ENCODE measurements around the gene CDH2.
A peak's percentile ranks its signal among the peaks of the same experiment; 100 is the strongest.

CDH2 gene

DNA sequence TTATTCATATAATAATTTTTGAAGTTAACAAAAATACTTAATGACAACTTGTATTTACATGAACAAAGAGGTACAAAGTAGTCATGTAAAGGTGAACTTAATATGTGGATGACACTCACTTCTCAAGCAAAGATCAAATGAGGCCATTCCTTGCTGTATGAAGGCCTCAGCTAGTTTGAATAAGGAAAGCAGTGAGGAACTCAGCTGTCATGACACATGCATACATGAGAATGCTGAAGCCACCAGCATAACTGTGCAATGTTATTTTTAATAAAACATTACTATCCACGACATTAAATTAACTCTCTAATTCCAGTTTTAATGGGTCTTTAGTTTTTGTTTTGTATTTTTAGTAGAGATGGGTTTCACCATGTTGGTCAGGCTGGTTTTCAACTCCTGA lies 102.9 kb downstream of the CDH2 start:
- TF ChIP-seq GATA2 (IDR thresholded peaks at IDR 0.05; ENCODE audit: low read depth, low read length) (no peak), GATA3 (IDR thresholded peaks at IDR 0.05; ENCODE audit: low read depth, low read length) (0 out of 2 replicates have a peak, but pooled peaks have one; percentile 5)

DNA sequence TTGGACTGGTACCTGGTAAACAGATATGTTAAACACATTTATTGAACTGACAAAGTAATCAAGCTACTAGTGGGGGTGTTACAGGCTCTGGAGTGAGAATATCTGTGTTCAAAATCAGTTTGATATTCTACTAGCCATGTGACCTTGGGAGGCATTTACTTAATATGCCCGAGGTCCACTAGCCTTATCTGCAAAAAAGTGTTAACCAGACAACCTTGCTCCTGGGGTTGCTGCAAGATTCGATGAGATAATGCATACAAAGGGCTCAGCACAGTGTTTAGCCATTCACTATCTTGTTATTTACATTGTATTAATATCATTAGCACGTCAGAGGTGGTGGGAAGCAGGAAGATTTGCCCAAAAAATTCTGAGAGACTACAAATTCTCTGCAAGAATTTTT lies 103.3 kb downstream of the CDH2 start:
- peak; percentile 92 for TF ChIP-seq GATA2 (IDR thresholded peaks at IDR 0.05; ENCODE audit: low read depth, low read length)
- peak; percentile 90 for TF ChIP-seq GATA3 (IDR thresholded peaks at IDR 0.05; ENCODE audit: low read depth, low read length)

DNA sequence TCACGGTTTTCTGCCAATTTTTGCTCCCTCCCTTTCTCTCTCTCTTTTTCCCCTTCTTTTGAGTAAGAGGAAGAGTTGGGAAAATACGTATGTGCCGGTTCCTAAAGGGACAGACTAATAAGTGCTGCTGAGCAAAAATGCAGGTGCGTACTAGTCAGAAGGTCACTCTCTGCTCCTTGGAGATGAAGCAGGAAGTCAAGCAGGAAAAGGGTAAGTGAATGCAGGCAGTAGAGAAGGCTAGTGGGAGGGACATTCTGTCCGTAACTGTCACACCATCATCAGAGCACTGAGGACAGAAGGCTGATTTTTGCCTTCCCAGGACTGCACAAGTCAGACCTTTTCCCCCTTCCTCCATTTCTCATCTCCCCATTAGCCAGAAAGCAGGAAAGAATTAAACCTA lies 105.7 kb downstream of the CDH2 start:
- TF ChIP-seq GATA3 (IDR thresholded peaks at IDR 0.05; ENCODE audit: low read depth, low read length), result no peak
- no peak for TF ChIP-seq GATA2 (IDR thresholded peaks at IDR 0.05; ENCODE audit: low read depth, low read length)

DNA sequence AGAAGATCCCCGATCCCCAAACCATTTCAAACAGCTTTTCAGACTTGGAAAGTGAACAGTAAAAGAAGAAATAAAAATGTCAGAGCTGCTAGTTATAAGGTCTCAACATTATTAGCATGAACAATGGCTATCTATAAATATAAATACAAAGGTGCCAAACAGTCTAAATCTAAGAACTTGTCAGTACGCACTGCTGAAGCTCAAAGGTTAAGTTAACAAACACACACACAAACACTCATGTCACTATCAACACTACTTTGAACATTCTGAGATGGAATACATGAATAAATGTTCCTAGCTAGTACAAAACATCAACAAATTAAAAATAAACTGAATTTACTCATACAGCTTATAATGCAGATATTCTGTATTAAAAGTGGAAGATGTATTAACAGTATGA lies 108.7 kb downstream of the CDH2 start:
- TF ChIP-seq GATA2 (IDR thresholded peaks at IDR 0.05; ENCODE audit: low read depth, low read length), result no peak
- TF ChIP-seq GATA3 (IDR thresholded peaks at IDR 0.05; ENCODE audit: low read depth, low read length), result no peak

GRCh38 chr18:28067346-28067745 lies 109.6 kb downstream of the CDH2 start:
- TF ChIP-seq GATA2 (IDR thresholded peaks at IDR 0.05; ENCODE audit: low read depth, low read length), result no peak
- TF ChIP-seq GATA3 (IDR thresholded peaks at IDR 0.05; ENCODE audit: low read depth, low read length), result no peak

GRCh38 chr18:28065793-28066186 lies 111.1 kb downstream of the CDH2 start:
- no peak for TF ChIP-seq GATA2 (IDR thresholded peaks at IDR 0.05; ENCODE audit: low read depth, low read length)
- TF ChIP-seq GATA3 (IDR thresholded peaks at IDR 0.05; ENCODE audit: low read depth, low read length), result no peak

DNA sequence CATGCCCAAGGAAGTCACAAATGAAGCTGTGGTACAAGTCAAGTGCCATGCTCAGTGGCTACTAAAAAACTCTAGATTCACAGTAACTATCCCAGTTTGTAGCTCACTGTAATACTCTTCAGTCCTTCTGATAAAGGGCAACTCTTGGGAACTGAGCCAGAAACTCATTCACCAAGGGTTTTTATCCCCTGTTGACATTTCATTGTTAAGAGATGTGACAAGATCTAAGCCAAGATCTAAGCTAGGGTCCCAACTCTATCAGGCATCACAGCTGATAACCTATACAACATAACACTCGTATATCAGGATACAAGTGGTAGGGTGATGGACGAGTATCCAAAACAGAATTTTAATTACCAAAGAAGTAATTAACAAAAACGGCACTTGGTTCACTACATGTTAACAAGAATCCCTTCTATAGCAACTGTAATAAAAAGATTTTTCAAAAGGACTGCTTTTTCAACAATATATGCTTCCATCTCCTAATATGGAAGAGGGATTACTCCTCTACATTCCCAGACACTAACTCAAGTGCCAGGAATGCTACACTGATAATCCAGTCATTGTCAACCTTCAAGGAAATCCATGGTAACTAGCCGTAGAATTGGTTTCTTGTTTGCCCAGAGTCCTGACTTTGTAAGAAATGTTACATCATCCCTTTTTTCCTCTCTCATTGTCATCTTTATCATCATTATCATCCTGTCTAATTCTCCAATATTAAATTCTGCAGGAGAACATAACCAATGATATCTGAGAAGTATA lies 111.7 kb downstream of the CDH2 start:
- no peak for TF ChIP-seq GATA2 (IDR thresholded peaks at IDR 0.05; ENCODE audit: low read depth, low read length)
- no peak for TF ChIP-seq GATA3 (IDR thresholded peaks at IDR 0.05; ENCODE audit: low read depth, low read length)

- TF ChIP-seq GATA2 (IDR thresholded peaks at IDR 0.05; ENCODE audit: low read depth, low read length), result no peak
- TF ChIP-seq GATA3 (IDR thresholded peaks at IDR 0.05; ENCODE audit: low read depth, low read length), result no peak
Observed at GRCh38 chr18:28063926-28064325, 113.0 kb downstream of the CDH2 start.

GRCh38 chr18:28063271-28063761 lies 113.6 kb downstream of the CDH2 start:
- TF ChIP-seq GATA3 (IDR thresholded peaks at IDR 0.05; ENCODE audit: low read depth, low read length) (no peak), GATA2 (IDR thresholded peaks at IDR 0.05; ENCODE audit: low read depth, low read length) (no peak)

DNA sequence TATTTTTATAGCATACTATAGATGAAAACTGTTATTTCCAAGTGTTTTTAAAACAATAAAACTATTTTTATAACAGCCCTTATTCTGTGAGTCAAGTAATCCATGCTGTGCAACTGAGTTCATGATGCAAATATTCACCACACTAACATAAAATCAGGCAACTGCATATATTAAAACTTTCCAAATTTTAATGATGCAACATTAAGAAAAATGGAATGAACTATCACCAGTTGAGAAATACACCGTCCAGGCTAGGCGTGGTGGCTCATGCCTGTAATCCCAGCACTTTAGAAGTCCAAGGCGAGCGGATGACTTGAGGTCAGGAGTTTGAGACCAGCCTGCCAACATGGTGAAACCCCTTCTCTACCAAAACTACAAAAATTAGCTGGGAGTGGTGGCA lies 114.5 kb downstream of the CDH2 start:
- no peak for TF ChIP-seq GATA2 (IDR thresholded peaks at IDR 0.05; ENCODE audit: low read depth, low read length)
- no peak for TF ChIP-seq GATA3 (IDR thresholded peaks at IDR 0.05; ENCODE audit: low read depth, low read length)

- TF ChIP-seq GATA2 (IDR thresholded peaks at IDR 0.05; ENCODE audit: low read depth, low read length) (no peak), GATA3 (IDR thresholded peaks at IDR 0.05; ENCODE audit: low read depth, low read length) (no peak)
Observed at GRCh38 chr18:28059861-28060260, 117.1 kb downstream of the CDH2 start.

GRCh38 chr18:28050545-28050944 lies 126.4 kb downstream of the CDH2 start:
- TF ChIP-seq GATA2 (IDR thresholded peaks at IDR 0.05; ENCODE audit: low read depth, low read length) (no peak), GATA3 (IDR thresholded peaks at IDR 0.05; ENCODE audit: low read depth, low read length) (no peak)

DNA sequence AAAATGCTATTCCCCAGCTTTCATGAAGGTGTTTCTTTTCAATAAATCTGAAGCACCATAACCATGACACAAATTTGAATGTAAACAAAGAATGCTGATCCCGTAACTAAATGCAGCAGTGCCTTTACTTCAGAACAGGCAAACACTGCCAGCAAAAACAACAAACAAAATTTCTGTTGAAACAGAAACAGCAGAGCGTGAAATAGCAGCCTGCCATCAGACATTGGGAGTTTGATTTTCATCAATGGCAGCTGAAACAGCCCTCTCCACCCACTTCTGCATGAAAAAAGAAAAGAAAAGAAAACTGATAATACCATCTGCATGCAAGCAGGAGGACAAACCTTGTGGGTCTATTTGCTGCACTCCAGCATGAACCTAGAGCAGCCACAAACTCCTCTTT lies 128.3 kb downstream of the CDH2 start:
- TF ChIP-seq GATA2 (IDR thresholded peaks at IDR 0.05; ENCODE audit: low read depth, low read length) (no peak), GATA3 (IDR thresholded peaks at IDR 0.05; ENCODE audit: low read depth, low read length) (no peak)

- TF ChIP-seq GATA3 (IDR thresholded peaks at IDR 0.05; ENCODE audit: low read depth, low read length), result no peak
- no peak for TF ChIP-seq GATA2 (IDR thresholded peaks at IDR 0.05; ENCODE audit: low read depth, low read length)
Observed at GRCh38 chr18:28045880-28046279, 131.1 kb downstream of the CDH2 start.

DNA sequence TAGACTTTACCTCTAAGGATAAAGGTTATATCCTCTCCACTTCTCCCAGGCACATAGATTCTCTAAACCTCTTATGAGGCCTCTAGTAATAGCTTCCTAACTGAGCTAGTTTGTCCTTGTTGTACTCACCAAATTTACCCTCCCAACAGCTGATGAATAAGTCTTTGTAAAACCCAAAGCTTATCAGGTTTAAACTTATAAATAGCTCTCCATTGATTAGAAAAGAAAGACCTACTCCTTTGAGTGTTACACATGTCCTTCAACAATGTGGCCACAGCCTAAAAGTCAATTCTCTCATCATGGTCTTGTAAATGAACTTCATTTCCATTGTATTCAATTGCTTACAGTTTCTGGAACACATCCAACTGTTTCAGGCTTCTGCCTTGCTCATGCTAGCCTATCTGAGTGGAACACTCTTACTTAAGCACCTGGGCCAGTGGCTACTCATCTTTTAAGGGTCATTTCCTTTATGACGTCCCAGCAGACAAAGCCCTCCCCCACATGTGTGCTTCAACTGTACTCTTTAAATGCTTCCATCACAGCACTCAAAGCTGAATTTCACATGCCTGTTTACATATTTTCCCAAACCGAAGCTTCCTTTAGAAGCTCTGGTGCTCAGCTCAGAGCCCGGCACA lies 131.6 kb downstream of the CDH2 start:
- no peak for TF ChIP-seq GATA3 (IDR thresholded peaks at IDR 0.05; ENCODE audit: low read depth, low read length)

All from SH-SY5Y (cell line).